Esophagus squamous epithelium (tissue), 5 donors: ENCODE results near the gene DCAF8. TPM values are rescaled to one million over a fixed set of nuclear protein-coding genes. Genes with fewer than 3 reads are reported as not detected.

Experiments
- DNase-seq: peaks from one replicate; lab custom pipeline; 2025; lab: John Stamatoyannopoulos, UW
- H3K27ac ChIP-seq, 4 donors: fragments of 200-600 bp; sonication (generic); one replicate each; pipeline ENCODE4 v1.5.1; 2016 to 2019; ENCODE audit warnings: mild to moderate bottlenecking in 1 of 4
- H3K27me3 ChIP-seq, 4 donors: fragments of 200-600 bp; sonication (generic); 1 replicate in 3 of 4; 2 replicates in 1 of 4; pipeline versions ENCODE4 v1.5.1 to v1.6.0; 2017 to 2021; ENCODE audit warnings: antibody characterized with exemption in 1 of 4
- H3K36me3 ChIP-seq, 3 donors: fragments of 200-600 bp; sonication (generic); one replicate each; pipeline ENCODE4 v1.5.1; 2016 to 2019
- H3K4me1 ChIP-seq, 3 donors: fragments of 200-600 bp; sonication (generic); one replicate each; pipeline ENCODE4 v1.5.1; 2017 to 2019
- H3K4me3 ChIP-seq, 4 donors: fragments of 200-600 bp; sonication (generic); 1 replicate in 3 of 4; 2 replicates in 1 of 4; pipeline ENCODE4 v1.5.1; 2016 to 2019; ENCODE audit warnings: mild to moderate bottlenecking in 2 of 4, moderate library complexity in 1 of 4
- H3K9me3 ChIP-seq, 3 donors: fragments of 200-600 bp; sonication (generic); one replicate each; pipeline ENCODE4 v1.5.1; 2016 to 2019
- CTCF ChIP-seq, 6 experiments: fragments of 450-650 bp in 4 of 6; fragments of 200-600 bp in 2 of 6; sonication (generic) in 2 of 6; IDR thresholded peaks; one replicate each; pipeline ENCODE4 v1.5.1; 2016 to 2019; ENCODE audit warnings: antibody characterized with exemption in 6 of 6, mild to moderate bottlenecking in 4 of 6, moderate library complexity in 4 of 6
- POLR2A ChIP-seq, 4 donors: fragments of 450-650 bp; IDR thresholded peaks; one replicate each; pipeline ENCODE4 v1.6.1; 2017; ENCODE audit warnings: antibody characterized with exemption in 4 of 4, mild to moderate bottlenecking in 4 of 4, moderate library complexity in 3 of 4
- WGBS, 2 donors: methylation state at CpG; one replicate each; pipeline ENCODE4 v1.1.5; 2018; 5-methylcytosine and 5-hydroxymethylcytosine counted together
- intact Hi-C: fragments of 100-400 bp; cut with DNase I; formaldehyde crosslinking; loops from one replicate; pipeline ENCODE4 v1.15.0; 2022
- total RNA-seq, 4 donors: library from RNA; depleted of rRNA; stranded (reverse); fragments of >200 nt; gene quantifications; one replicate each; pipeline ENCODE4 v1.1.0, GENCODE V29; 2016
- donor health status: DM: yes; HTN: yes; CAD: no.

The DCAF8 gene
- total RNA-seq, 4 donors from 2014 or later = 54.0 to 139 (median 58.6) TPM

GRCh38 chr1:160171354-160171753 lies 91.0 kb downstream of the DCAF8 start:
- no peak overlapping the region for H3K27ac ChIP-seq
- no peak for DNase-seq
- H3K4me3 ChIP-seq = no peak overlapping the region
- intact Hi-C loops = no loop called here
- H3K36me3 ChIP-seq = no peaks in the 10 kb centered on the region
- H3K4me1 ChIP-seq = no peaks in the 10 kb centered on the region
- no peaks in the 10 kb centered on the region for H3K9me3 ChIP-seq
- TF ChIP-seq POLR2A (IDR thresholded peaks at IDR 0.05) (no peak), CTCF (IDR thresholded peaks at IDR 0.05) (no peak)
- peaks cover 0 to 20% (median 0%) of the 10 kb centered on the region in 4 donors for H3K27me3 ChIP-seq
- 89 to 90% methylated on average over 4 of the region's 4 CpGs for WGBS, 2 donors

- H3K4me3 ChIP-seq = no peak overlapping the region
- WGBS, 2 donors = 43 to 49% methylated on average over 13 of the region's 15 CpGs
- DNase-seq = no peak
- no peaks in the 10 kb centered on the region for H3K9me3 ChIP-seq
- intact Hi-C loops = no loop called here
- H3K27ac ChIP-seq = no peak overlapping the region
- H3K4me1 ChIP-seq = no peaks in the 10 kb centered on the region
- no peaks in the 10 kb centered on the region for H3K36me3 ChIP-seq
- H3K27me3 ChIP-seq = peaks cover 0 to 26% (median 0%) of the 10 kb centered on the region in 4 donors
- TF ChIP-seq CTCF (IDR thresholded peaks at IDR 0.05) (no peak), POLR2A (IDR thresholded peaks at IDR 0.05) (no peak)
These were observed 92.6 kb downstream of the DCAF8 start for GRCh38 chr1:160169553-160170399.

GRCh38 chr1:160168609-160169369 lies 93.6 kb downstream of the DCAF8 start:
- H3K36me3 ChIP-seq = no peaks in the 10 kb centered on the region
- 76 to 78% methylated on average over 11 to 13 of the region's 13 CpGs for WGBS, 2 donors
- H3K4me3 ChIP-seq = no peak overlapping the region
- H3K9me3 ChIP-seq = no peaks in the 10 kb centered on the region
- intact Hi-C loops = no loop called here
- DNase-seq = no peak
- peaks cover 0 to 26% (median 0%) of the 10 kb centered on the region in 4 donors for H3K27me3 ChIP-seq
- no peaks in the 10 kb centered on the region for H3K4me1 ChIP-seq
- no peak overlapping the region for H3K27ac ChIP-seq
- TF ChIP-seq CTCF (IDR thresholded peaks at IDR 0.05) (no peak), POLR2A (IDR thresholded peaks at IDR 0.05) (no peak)

GRCh38 chr1:160168016-160168415 lies 94.3 kb downstream of the DCAF8 start:
- DNase-seq = no peak
- no peaks in the 10 kb centered on the region for H3K4me1 ChIP-seq

More at GRCh38 chr1:160168016-160168415, 94.3 kb downstream of the DCAF8 start:
- Histone ChIP-seq H3K27ac (no peak overlapping the region), H3K4me3 (no peak overlapping the region), H3K36me3 (no peaks in the 10 kb centered on the region), H3K9me3 (no peaks in the 10 kb centered on the region), H3K27me3 (peaks cover 0 to 26% (median 0%) of the 10 kb centered on the region in 4 donors)
- TF ChIP-seq CTCF (IDR thresholded peaks at IDR 0.05) (no peak), POLR2A (IDR thresholded peaks at IDR 0.05) (no peak)
- intact Hi-C loops = no loop called here
- WGBS, 2 donors = 65 to 86% methylated on average over 5 of the region's 5 CpGs
